ENCODE measurements around the gene UCN.

DNA sequence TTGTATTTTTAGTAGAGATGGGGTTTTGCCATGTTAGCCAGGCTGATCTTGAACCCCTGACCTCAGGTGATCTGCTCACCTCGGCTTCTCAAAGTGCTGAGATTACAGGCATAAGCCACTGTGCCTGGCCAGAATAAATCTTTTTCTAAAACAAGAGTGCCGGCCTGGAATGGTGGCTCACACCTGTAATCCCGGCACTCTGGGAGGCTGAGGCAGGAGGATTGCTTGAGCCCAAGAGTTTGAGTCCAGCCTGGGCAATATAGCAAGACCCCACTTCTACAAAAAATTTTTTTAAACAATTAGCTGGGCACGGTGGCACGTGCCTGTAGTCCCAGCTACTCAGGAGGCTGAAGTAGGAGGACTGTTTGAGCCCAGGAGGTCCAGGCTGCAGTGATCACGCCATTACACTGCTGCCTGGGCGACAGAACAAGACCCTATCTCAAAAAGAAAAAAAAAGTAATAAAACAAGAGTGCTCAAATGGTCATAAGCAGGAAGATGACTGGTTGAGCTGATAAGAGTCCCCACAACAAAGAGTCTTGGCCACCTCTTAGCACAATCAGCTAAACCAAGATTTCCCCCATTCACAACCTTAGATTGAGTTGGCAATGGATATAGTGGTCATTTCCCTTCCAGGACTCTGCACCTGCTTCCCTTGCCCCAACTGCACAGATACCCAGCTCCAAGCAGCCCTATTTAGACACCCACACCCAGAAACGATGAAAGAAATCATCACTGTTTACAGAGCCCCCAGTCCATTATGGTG is 5.8 kb upstream of the UCN start:
- TF ChIP-seq, protein P1, sequence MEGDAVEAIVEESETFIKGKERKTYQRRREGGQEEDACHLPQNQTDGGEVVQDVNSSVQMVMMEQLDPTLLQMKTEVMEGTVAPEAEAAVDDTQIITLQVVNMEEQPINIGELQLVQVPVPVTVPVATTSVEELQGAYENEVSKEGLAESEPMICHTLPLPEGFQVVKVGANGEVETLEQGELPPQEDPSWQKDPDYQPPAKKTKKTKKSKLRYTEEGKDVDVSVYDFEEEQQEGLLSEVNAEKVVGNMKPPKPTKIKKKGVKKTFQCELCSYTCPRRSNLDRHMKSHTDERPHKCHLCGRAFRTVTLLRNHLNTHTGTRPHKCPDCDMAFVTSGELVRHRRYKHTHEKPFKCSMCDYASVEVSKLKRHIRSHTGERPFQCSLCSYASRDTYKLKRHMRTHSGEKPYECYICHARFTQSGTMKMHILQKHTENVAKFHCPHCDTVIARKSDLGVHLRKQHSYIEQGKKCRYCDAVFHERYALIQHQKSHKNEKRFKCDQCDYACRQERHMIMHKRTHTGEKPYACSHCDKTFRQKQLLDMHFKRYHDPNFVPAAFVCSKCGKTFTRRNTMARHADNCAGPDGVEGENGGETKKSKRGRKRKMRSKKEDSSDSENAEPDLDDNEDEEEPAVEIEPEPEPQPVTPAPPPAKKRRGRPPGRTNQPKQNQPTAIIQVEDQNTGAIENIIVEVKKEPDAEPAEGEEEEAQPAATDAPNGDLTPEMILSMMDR (conservative IDR thresholded peaks at IDR 0.05; ENCODE audit: low read depth, low read length), result no peak
- TF ChIP-seq EZH2 (IDR thresholded peaks at IDR 0.05; ENCODE audit: low read length, unreplicated experiment) (no peak), EZH2phosphoT487 (IDR thresholded peaks at IDR 0.05; ENCODE audit: borderline replicate concordance, low read length) (no peak)

All from PC-3 (cell line).